NCI-H748 treated with DMSO at 0.1 percent for 48 hours (cell line): Measurements from ENCODE around the gene RGS7.
"Not testable (repeated sequence)": the region's sequence is repeated elsewhere in the genome, so short reads cannot be mapped to it uniquely, and the experiment has no call there.

Source experiments
- DNase-seq: peaks from one replicate; lab custom pipeline; 2025; lab: John Stamatoyannopoulos, UW

RGS7 gene

DNA sequence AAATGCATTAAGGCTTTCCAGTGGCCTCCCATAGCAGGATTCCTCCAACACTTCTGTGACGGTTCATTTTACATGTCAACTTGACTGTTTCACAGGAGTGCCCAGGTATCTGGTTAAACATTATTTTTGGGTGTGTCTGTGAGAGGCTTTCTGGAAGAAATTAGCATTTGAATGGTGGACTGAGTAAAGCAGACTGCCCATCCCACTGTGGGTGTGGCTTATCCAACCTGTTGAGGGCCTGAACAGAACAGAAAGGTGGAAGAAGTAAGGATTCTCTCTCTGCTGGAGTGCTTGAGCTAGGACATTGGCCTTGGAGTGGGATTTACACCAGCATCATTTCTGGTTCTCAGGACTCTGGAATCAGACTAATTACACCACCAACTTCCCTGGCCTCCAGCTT lies 85.6 kb downstream of the RGS7 start:
- peak; percentile 18 for DNase-seq

GRCh38 chr1:241270016-241270415 lies 87.0 kb downstream of the RGS7 start:
- no peak for DNase-seq

DNA sequence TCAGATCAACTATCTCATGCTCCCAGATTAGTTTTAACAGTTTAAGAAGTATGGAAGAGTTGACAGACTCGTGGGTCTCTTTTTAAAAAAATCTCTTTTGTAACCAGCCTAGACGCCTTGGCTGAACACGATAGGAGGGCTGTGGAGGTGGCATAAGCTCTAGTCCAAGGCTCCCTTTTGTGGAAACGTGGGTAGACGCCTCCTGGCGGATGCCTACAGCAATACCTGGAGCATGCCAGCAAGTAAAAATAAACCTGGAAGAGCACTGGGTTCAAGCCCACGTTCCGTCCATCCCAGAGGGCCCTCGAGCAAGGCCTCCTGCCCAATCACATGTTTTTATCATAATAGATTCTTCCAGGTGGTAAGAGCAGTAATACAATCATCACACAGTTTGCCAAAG lies 87.9 kb downstream of the RGS7 start:
- no peak for DNase-seq

- DNase-seq, result no peak
Measured at GRCh38 chr1:241266121-241266520, 90.9 kb downstream of the RGS7 start.

GRCh38 chr1:241265428-241265827 lies 91.6 kb downstream of the RGS7 start:
- DNase-seq, result no peak

DNA sequence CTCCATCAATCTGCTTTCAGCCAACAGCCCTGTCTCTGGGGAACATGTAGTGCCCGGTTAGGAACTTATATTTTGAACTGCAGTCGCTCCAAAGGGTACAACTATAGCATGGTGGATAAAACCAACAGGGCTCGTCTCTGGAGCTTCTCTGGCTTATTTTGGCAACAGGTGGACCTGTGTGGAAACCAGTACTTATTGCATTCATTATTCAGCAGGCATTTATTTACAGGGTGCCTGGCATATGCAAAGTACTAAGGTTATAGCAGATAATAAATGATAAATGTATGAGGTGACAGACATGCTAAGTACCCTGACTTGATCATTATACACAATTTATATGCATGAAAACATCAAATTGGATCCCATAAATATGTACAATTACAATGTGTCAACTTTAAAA lies 93.7 kb downstream of the RGS7 start:
- DNase-seq, result no peak

GRCh38 chr1:241253471-241253870 lies 103.5 kb downstream of the RGS7 start:
- peak; percentile 23 for DNase-seq

DNA sequence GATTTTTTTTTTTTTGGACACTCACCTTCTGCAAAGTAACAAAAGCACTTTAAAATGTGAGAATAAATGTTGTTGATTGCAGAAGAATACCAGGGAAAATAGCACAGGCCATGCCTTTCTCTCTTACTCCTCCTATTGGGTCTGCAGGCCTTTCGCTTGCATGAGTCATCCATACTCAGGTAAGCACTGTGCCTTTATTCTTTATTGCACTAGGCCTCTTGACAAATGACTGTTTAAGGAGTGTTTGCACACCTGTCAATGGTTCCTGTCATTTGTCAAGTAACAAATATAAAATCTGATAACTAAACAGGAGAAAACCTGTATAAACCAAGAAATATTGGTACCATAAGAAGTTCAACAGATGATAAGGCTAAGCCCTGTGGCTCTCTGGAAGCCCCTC lies 106.5 kb downstream of the RGS7 start:
- DNase-seq, result peak; percentile 88

GRCh38 chr1:241240069-241240468 lies 116.9 kb downstream of the RGS7 start:
- DNase-seq, result no peak

- DNase-seq, result no peak
Measured at GRCh38 chr1:241237873-241238272, 119.1 kb downstream of the RGS7 start.

GRCh38 chr1:241235256-241235897 lies 121.6 kb downstream of the RGS7 start:
- DNase-seq, result no peak

- no peak for DNase-seq
Measured at GRCh38 chr1:241229711-241230110, 127.3 kb downstream of the RGS7 start.

DNA sequence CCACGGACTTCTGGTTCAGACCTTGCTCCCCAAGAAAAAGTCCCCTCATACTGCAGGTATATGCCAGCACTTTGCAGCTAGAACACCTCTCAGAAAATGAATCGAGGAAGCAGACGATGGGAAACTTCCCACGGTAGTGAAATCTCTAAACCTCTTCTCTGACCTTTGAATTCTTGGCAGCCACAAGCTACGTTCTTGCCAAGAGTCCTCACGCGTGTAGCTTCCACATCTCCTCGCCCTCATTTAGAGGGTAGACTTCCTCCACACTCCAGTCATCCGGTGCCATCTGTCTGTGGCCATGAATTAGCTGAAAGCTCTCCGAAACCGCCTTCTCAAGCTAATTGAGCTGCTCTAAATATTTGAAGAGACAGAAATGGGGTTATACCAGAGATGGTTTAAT lies 127.8 kb downstream of the RGS7 start:
- no peak for DNase-seq

GRCh38 chr1:241228339-241228738 lies 128.7 kb downstream of the RGS7 start:
- DNase-seq, result no peak

- DNase-seq, result peak; percentile 55
Measured at GRCh38 chr1:241225741-241226140, 131.3 kb downstream of the RGS7 start.

DNA sequence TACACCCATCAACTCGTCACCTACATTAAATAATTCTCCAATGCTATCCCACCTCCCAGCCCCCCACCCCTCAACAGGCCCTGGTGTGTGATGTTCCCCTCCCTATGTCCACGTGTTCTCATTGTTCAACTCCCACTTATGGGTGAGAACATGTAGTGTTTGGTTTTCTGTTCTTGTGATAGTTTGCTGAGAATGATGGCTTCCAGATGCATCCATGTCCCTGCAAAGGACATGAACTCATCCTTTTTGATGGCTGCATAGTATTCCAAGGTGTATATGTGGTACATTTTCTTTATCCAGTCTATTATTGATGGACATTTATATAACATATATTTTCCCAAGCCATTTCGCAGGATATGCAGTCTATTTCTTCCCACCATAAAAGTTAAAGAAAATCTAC lies 132.8 kb downstream of the RGS7 start:
- not testable (repeated sequence) for DNase-seq

DNA sequence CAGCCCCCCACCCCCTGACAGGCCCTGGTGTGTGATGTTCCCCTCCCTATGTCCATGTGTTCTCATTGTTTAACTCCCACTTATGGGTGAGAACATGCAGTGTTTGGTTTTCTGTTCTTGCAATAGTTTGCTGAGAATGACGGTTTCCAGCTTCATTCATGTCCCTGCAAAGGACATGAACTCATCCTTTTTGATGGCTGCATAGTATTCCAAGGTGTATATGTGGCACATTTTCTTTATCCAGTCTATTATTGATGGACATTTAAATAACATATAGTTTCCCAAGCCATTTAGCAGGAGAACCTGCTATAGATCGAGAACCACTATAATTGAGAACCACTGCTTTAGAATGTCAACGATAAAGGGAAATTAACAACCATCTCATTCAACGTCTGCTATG lies 134.2 kb downstream of the RGS7 start:
- DNase-seq, result not testable (repeated sequence)

DNA sequence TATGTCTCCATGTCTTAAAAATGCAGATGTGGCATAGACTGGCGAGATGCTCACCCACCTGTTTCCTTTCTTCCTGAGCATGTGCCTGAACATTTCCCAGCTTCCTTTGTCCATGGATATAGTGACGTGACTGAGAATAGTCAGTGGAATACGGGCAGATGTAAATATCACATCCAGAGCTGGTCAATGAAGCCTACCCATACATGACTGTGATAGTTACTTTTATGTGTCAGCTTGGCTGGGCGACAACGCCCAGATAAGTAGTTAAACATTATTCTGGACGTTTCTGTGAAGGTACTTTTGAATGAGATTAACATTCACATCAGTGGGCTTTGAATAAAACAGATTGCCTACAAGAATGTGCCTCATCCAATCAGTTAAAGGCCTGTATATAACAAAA lies 135.7 kb downstream of the RGS7 start:
- DNase-seq, result no peak

GRCh38 chr1:241220913-241221312 lies 136.1 kb downstream of the RGS7 start:
- not testable (repeated sequence) for DNase-seq

DNA sequence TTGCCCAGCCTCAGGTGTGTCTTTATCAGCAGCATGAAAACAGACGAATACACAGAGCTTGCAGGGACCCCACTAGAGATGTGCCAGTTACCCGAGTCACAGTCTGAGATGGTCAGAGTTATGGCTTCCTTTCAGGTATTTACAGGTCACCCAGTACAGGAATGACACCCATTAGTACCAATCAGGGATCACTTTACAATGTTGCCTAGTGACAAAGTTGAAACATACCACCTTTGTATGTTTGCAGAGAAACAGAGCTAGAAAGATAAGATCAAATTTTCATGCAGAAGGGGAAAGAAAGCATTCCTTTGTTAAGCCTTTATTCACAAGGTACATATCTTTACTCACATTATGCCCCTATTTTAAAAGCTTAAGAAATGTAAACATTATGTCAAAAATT lies 137.6 kb downstream of the RGS7 start:
- DNase-seq, result no peak

GRCh38 chr1:241217516-241217915 lies 139.5 kb downstream of the RGS7 start:
- DNase-seq, result no peak

DNA sequence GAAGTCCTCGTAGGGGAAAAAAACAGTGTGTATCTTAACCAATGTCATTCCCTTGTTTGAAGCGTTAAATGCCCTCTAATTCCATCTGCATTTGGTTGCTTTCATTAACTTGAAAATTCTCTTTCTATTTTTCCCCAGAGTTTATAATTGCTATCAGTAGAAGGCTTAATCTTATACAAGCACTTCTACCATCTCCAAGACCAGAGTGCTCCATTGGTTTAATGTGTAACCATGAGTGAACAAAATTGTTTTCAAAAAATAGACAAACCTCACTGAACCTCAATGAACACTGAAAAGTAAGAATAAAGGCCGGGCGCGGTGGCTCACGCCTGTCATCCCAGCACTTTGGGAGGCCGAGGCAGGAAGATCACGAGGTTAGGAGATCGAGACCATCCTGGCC lies 141.3 kb downstream of the RGS7 start:
- DNase-seq, result no peak

- DNase-seq, result no peak
Measured at GRCh38 chr1:241215203-241215602, 141.8 kb downstream of the RGS7 start.

GRCh38 chr1:241213139-241213538 lies 143.9 kb downstream of the RGS7 start:
- DNase-seq, result no peak

GRCh38 chr1:241212628-241213027 lies 144.4 kb downstream of the RGS7 start:
- no peak for DNase-seq
